CMK (cell line): ENCODE data around the gene RNLS.
A peak's percentile ranks its signal among the peaks of the same experiment; 100 is the strongest.
"Not testable (repeated sequence)": the region's sequence is repeated elsewhere in the genome, so short reads cannot be mapped to it uniquely, and the experiment has no call there.

Experiments used
- DNase-seq: peaks from one replicate; pipeline ENCODE4 v3.0.0-alpha.2; 2010; ENCODE audit warnings: low read depth

The RNLS gene

DNA sequence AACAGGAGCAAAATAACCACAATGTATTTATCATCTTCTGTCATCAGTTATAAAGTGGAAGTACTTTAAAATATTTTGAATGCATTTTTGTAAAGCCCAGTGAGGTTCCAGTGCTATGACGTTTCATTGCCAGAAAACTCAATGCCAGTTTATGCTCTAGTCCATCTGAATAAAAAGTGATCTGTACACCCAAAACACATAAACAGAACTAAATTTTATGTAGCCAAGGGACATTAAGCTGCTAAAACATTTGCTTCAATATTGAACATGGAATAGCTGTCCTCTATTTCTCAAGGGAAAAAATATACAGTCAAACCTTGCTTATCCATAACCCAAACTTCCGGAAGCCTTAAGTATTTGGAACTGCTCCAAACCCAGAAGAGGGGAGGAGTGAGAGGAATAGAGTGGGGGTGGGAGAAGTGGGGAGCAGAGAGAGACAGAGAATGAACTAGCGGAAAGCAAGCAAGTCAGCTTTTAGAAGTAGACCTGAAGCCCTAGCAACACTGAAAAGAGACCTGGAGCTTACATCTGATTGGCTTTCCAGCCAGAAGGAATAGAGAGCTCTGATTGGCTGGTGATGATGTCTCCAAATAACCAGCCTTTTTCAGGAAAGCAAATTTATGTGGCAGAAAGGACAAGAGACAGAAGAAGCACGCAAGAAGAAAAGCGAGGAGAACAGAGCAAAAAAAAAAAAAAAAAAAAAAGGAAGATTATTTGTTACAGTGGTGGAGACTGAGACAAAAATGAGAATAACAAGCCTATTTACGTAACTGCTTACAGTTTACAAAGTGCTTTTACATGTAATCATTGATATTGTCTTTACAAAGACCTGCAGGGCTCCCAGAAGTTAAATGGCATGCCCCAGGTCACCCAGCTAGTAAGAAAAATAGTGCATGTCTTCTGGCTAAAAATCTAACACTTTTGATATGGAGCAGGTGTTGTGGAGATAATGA is 196.0 kb downstream of the RNLS start:
- DNase-seq, result peak; percentile 35

DNA sequence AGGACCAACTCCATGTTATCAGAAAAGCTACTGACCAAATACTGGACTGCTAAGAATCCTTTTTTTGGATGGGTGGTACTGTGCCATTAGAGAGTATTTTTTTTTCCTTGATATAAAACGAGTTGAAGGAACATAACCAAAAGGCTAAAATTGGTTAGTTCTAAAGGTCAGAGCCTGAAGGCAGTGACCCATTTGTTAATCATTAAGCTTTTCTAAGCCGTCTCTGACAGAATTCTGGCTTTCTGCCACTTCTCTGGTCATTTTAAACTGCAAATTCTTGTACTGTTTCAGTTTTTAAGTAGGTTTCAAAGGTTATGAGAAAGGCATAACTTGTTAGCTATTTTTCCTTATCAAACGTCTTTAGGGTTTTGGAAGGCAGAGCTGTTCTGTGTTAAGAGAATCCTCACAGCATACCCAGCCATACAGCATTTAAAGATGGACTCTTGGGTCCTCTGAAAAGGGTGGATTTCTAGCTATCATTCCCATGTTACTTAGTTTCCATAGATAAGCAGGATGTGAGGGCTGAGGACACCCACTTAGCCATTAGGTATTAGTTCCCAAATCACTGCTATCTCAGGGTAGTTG is 196.8 kb downstream of the RNLS start:
- DNase-seq, result no peak

DNA sequence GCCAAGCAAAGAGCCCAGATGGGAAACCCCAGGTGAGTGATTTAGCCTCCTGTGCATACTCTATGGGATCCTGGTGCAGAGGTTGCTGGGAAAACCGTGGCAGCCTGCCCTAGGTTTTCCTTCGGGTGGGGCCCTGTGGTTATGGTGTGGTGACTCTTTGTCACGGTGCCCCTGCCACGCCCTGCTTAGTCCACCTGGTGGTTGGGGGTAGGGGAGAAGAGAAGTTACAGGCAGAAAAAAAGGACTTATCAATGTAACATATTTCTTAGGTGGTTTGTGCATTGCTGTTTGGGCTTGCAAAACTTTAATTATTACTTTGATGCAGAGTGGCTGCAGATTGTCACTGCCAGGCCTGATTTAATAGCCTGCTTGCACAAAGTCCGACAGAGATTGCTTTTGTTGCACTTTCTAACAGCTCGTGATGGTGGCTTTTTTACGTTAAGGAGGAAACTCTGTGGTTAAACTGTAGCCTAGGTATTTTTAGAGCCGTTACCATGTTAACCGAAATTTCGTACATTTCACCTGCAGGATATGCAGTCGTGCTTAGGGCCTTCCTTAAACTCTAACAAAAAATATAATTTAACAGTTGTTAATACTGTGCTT is 197.4 kb downstream of the RNLS start:
- DNase-seq, result no peak

DNA sequence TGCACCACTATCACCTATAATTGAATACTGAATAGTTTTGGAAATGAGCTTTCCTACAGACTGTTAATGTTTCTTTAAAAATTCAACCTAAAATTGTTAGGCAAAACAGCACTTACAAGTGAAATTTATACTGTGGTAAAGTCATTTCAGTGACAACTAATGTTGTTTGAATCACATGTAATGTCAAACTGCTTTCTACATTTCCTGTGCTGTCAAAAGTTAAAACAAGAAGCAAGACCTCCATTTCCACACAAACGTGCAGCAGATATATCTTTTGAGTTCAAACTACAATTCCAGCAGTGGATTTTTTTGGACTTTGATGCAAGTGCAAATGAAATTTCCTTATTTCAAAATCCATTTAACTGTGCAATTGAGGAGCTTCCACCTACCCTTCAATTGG is 199.8 kb downstream of the RNLS start:
- DNase-seq, result no peak

DNA sequence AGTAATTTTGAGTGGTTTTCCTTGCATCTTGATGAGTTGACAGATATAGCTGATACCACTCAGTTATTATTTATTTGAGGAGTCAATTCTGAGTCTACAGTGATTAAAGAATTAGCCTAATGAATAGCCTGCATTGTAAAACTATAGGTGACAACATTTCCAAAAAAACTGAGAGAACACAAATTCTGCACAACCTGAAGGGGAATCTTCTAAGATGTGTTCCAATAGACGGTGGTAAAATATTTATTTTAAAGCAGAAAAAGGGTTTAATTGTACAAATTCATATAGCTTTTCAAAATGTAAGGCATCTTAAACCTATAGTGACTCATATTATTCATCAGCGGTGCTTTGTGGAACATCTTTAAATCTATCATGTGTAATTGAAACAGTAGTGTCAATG is 200.4 kb downstream of the RNLS start:
- no peak for DNase-seq

DNA sequence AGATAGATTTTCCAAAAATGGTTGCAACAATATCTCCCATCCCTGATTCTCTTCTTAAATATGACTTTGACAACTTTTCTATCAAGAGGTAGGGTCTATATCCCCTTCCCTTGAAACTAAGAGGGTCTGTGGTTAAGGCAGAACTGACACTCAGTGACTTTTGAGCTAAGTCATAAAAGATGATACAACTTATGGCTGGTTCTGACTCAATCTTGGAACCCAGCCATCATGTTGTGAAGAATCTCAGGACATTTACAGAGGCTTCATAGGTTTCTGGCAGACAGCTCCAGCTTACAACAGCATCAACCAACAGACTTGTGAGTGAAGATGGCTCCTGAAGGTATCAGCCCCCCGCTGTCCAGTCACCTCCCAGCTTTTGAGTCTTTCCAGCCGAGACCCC is 203.5 kb downstream of the RNLS start:
- no peak for DNase-seq

DNA sequence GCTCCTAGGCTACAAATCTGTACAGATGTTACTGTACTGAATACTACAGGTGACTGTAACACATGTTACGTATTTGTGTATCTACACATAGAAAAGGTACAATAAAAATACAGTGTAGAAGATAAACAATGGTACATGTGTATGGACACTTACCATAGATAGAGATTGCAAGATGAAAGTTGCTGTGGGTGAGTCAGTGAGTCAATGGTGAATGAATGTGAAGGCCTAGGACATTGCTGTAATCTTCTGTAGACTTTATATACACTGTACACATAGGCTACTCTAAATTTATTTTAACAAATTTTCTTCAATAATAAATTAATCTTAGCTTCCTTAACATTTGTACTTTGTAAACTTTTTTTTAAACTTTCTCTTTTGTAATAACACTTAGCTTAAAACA is 205.6 kb downstream of the RNLS start:
- no peak for DNase-seq

DNA sequence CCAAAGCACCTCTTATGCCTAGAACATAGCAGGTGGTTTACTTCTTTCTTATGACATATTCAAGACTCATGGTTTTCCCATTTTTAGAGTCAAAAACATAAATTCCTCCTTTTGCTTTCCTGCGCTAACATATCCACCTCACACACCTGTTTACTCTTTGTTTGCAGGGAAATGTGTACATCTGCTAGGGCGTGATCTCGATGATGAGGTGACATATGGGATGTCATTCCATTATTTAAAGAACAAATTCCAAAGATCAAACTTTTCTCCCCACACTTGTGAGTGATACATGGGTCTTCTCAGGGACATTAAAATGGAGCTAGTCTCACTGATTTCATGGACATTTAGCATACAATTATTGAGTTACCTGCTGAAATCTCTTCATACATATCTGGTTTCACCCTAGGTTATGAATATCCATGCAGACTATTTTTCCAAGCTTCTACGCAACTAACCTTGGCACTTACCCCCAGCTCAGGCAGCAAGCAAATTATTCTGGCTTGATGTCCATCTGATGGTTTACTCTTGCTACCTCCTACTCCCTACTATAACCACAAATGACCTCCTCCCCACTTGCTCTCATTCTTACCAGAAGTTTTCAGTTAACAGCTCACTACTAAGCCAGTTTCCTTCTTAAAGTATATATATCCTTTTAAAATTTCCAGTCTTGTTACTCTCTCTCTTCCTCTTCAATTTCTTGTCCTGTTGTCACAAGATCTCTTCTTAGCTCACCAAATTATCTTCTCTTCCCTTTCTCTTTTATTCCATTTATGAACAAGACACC is 208.5 kb downstream of the RNLS start:
- no peak for DNase-seq

DNA sequence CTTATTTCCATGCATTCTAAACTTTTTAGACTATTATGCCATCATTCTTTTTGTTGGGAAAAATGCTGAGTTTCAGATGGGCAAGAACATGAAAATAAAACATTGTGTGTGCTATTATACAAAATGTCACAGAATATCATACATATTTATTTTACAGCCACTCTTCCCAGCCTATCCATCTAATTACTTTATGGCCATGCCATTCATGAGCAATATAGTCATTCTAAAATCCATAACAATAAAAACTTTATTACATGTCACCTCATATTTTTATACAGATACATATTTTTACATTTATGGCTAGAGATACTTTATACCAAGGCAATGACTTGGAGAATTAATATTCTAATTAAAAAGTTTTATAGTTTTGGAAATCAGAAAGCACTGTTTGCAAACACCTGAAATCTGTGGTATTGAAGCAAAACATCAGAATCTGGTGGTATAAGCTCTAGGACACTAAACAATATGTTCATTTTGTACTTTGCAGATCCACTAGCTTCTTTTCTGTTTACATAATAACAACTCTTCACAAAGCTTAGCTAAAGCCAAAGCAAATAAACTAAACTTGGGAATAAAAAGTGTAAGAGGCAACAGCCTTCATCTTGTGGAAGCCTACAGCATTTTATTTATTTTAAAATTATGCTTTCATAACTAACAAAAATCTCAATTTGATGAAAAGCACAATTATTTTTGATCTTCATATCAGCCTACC is 210.1 kb downstream of the RNLS start:
- DNase-seq, result no peak

DNA sequence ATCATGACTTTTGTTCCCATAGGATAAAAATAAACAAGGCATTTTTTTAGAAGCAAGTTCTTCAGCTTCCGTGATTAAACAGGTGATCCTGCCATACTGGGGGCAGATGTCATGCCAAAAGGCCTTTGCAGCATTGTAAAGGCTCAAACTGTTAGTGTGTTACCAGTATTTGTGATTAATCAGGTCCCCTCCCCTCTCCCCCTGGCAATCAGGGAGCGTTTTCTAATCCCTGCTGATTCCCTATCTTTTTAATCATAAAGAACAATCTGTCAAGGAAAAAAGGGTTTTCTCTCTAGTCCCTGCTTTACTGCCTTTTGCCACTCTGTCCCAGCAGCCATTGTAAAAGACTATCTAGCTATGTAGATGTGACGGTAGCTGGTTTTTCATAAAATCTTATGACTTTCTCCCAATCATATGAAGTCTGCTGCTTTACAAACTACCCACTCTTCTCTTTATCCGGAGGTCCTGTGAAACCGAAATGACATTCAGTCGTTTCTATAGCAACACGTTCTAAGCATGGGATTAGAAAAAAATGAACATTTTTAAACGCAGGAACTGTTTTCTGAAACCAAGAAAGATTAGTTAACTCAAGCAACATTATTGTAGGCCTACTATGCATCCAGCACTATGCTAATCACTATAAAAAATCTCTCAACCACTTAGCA is 210.9 kb downstream of the RNLS start:
- DNase-seq, result no peak

DNA sequence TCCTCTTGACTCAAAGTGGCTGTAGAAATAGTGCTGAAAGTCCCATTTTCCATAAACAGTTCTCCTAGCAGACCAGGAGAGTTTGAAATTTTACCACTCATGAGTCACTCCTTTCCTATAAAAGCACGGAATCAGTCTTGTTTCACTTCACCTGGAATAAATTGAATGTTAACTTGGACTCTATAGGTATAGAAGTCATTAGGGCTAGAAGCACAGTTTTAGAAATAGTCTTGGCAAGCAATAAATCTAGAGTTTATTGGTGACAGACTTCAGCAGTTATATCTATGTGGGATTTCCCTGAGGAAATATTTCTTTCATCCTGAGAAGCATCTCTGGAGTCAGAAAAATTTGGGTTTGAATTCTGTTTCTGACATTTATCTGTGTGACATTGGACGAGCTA is 212.4 kb downstream of the RNLS start:
- no peak for DNase-seq

DNA sequence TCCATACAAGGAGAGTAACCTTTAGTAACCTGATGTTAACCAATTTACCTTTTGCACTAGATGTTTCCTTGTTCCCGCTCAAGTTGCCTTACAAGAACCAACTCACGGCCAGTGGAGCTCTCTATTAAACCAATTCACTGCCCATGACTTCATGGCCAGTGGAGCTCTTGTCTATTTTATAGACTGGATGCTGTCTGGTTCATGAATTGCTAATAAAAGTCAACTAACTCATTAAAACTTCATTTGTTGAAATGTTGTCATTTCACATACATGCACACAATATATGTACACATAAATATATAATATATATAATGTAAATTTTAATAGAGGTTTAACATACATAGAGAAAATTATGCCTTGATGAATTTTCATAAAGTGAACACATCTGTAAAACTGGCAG is 216.3 kb downstream of the RNLS start:
- no peak for DNase-seq

DNA sequence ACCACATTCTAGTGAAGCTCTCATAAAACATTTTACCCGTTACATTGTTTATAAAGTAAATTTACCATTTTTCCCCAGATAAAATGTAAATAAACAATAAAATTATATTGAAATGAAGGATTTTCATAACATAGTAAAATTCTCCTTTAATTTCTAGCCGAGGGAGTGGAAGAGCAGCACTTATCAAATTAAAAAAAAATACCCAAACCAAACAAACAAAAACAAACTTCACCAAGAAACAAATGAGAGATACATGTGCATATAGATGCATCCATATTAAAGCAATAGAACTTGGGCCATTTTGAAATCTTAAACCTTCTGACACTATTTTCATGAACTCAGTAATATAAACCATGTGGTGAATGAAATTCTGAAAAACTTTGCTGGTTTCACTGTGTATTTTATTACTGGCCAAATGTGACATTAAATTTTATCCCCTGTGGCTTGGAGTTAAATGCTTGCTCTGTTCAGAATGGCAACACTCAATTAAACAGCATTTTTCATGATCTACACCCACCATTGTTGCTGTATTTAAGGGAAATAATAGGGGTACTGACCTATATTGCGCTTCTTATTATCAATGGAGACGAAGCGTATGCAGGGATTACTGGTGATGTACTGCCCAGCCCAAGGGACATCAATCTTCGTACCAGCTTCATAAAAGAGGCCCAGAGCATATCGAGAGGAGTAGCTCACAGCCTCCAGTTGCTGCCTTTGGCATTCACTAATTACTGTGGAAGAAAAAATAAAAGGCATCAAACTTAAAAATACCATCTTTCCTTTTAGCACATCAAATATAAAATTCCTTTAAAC is 220.9 kb downstream of the RNLS start:
- DNase-seq, result no peak

DNA sequence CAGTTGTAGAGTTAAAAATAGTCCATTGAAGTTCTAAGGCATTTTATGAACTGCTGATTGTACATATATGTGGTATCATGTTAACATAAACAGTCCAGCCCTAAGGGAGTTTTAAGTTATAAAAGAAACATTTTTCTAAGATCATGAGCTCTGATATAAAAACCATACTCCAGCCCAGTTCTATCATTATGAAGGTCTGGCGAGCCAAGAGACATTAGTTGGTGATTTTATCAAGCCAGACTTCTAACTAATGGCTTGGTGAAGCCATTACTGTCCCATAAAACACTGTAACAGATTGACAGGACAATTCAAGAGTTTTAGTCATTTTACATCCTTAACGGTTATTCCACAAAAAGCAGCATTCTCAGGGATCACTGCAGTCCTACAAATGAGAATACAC is 221.6 kb downstream of the RNLS start:
- no peak for DNase-seq

DNA sequence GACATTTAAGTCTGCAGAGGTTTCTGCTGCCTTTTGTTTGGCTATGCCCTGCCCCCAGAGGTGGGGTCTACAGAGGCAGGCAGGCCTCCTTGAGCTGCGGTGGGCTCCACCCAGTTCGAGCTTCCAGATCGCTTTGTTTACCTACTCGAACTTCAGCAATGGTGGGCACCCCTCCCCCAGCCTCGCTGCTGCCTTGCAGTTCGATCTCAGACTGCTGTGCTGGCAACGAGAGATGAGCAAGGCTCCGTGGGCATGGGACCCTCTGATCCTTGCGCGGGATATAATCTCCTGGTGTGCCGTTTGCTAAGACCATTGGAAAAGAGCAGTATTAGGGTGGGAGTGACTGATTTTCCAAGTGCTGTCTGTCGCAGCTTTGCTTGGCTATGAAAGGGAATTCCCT is 227.4 kb downstream of the RNLS start:
- DNase-seq, result not testable (repeated sequence)

DNA sequence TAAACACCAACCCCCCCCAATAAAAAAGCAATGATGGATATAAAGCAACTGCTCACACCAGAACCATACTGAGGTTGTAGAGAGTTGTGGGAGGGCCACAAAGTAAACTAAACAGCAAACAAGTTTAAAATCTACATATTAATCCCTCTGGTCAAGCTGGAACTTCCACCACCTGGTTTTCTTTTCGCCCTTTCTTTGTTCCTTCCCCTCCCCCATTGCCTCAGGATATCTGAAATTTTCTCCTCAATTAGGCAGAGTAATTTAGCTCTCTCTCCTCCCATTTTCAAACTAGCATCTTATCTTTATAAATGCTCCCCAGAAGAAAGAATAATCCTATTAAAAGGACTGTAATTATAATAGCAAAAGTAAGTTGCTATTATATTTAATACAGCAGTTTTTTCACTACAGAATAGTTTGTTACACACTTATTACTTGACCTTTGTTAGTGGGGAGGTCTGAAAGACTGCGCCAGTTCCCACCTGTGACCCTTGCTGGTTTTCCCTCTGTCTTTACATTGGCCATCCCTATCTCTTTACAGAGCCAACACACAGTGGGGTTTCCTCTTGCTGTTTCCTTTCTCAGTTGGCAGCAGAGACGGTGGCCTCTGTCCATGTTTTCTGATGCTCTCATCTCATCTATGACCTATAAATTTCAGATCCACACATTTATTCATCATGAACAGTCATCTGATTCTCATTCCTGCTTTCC is 235.4 kb downstream of the RNLS start:
- DNase-seq, result no peak

DNA sequence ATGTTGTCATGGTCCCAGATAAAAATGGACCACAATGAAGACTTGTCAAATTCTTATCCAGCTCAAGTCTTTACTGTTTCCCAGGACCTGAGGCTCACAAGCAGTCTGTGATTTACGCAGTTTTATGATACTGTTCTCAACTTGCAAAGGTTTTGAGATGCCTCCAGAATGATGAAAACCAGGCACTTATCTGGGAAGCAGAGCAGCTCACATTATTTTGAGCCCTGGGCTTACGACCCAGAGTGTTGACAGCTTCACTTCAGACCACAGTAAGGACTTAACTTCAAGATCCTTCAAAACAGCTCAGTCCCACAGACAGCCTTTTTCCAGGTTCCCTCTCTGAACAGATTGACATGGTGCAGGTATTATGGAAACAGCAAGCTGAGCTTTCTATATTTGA is 236.1 kb downstream of the RNLS start:
- DNase-seq, result no peak

DNA sequence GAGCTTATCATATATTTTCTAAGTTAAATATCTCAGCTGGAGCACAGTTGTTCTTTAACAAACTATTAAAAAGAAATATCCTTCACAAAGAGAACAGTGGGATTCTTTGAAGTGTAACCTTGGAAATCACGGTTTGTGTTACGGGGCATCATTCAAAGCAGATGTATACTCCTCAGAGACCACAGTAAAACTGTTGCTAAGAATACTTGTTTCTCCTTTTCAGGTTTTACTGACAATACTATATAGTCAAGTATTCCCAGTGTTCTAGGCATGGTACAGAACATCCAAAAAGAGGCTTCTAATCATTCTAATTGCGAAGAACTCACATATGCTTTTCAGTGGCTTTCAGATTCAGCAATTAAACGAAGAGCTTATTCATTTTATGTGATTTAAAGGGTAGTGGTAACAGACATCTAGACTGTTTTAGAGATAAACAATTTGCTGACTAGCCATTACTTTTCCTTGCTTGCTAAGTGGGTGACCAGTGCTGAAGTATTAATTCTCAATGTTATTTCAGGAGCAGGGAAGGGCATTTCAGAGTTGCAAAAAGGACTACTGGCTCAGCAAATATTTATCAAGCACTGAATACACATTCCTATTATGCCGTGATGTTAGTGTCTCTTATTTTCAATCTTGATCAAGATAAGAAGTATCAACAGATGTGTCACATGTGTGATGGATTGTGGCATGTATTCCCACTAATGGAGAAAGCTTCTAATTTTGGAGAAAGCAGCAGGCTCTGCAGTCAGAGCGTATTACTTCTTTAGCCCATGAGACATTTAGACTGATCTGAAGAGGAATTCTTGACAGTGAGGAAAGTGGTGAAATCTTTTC is 236.8 kb downstream of the RNLS start:
- no peak for DNase-seq
